HepG2 (cell line): ENCODE data around the gene SPRR2G. TPM values are rescaled to one million over a fixed set of nuclear protein-coding genes. Genes with fewer than 3 reads are reported as not detected.

ENCODE experiments used
- ATAC-seq: fragments of 200-7000 bp; cut with Tn5 transposase; 3 replicates; pipeline ENCODE4 v1.9.1; 2020; ENCODE audit warnings: mild to moderate bottlenecking, moderate library complexity
- Bru-seq: library from RNA; stranded (reverse); fragments of 400-500 nt; gene quantifications from one replicate; lab custom pipeline; 2021; lab: Mats Ljungman, UMichigan
- BruChase-seq, 2 experiments: library from RNA; stranded (reverse); fragments of 400-500 nt; gene quantifications; one replicate each; lab custom pipeline; 2021; lab: Mats Ljungman, UMichigan
- BruUV-seq: library from RNA; stranded (reverse); fragments of 400-500 nt; replicated peaks from 2 replicates; lab custom pipeline; 2021; lab: Mats Ljungman, UMichigan
- CTCF ChIA-PET: fragments of 300-600 bp; formaldehyde crosslinking; extraction: SDS; loops from one replicate; lab custom pipeline; 2021; ENCODE audit warnings: low total read pairs, inconsistent platforms, low intra/inter-chr PET ratio; lab: Yijun Ruan, JAX
- POLR2A ChIA-PET: fragments of 350-600 bp; sonication (Branson Sonifier 250); formaldehyde crosslinking; loops from one replicate; lab custom pipeline; 2020; ENCODE audit warnings: antibody characterized with exemption, inconsistent platforms; lab: Yijun Ruan, JAX
- DNase-seq: peaks from one replicate; pipeline ENCODE4 v3.0.0-alpha.2; 2015; ENCODE audit warnings: low spot score
- FAIRE-seq: peaks from 3 replicates; lab custom pipeline; 2011; peaks lifted over from hg19 to GRCh38; lab: Jason Lieb, UNC
- H2AFZ ChIP-seq: one replicate; pipeline ENCODE4 v1.6.1; 2011; ENCODE audit warnings: low read length, inconsistent platforms
- H3K27ac ChIP-seq: fragments of 300-600 bp; 3 replicates; pipeline ENCODE4 v1.8.0; 2011; ENCODE audit warnings: mixed run types, mild to moderate bottlenecking, mixed read lengths, low read length, inconsistent platforms; ENCODE audit not compliant: insufficient read depth; ENCODE audit errors: extremely low read length
- H3K27me3 ChIP-seq, 2 experiments: fragments of 200-600 bp in 1 of 2; 2 replicates in 1 of 2; 3 replicates in 1 of 2; pipeline versions ENCODE4 v1.6.0 to v1.8.0; 2011; ENCODE audit warnings: low read length in 2 of 2, mild to moderate bottlenecking in 2 of 2, moderate library complexity in 2 of 2, inconsistent platforms in 1 of 2; ENCODE audit not compliant: insufficient read depth in 2 of 2, control insufficient read depth in 1 of 2
- H3K36me3 ChIP-seq, 2 experiments: fragments of 200-600 bp in 1 of 2; replicated peaks in 1 of 2; 2 replicates in 1 of 2; 3 replicates in 1 of 2; pipeline versions ENCODE4 v1.5.1 to v1.8.0; 2011; ENCODE audit warnings: low read length in 2 of 2, inconsistent platforms in 1 of 2; ENCODE audit not compliant: insufficient read depth in 2 of 2, control insufficient read depth in 1 of 2
- H3K4me1 ChIP-seq: 2 replicates; pipeline ENCODE4 v1.5.1; 2012; ENCODE audit warnings: low read length, inconsistent platforms; ENCODE audit not compliant: insufficient read depth
- H3K4me2 ChIP-seq: 2 replicates; pipeline ENCODE4 v1.6.0; 2011; ENCODE audit warnings: low read depth, low read length, inconsistent platforms
- H3K4me3 ChIP-seq, 3 experiments: fragments of 200-600 bp in 1 of 3; sonication (generic), shearing (Covaris generic) in 1 of 3; replicated peaks in 1 of 3; 2 replicates each; pipeline ENCODE4 v1.5.1; 2011 to 2016; ENCODE audit warnings: low read length in 3 of 3, inconsistent platforms in 2 of 3, low read depth in 2 of 3, mild to moderate bottlenecking in 2 of 3, control low read depth in 1 of 3, mixed read lengths in 1 of 3; ENCODE audit not compliant: insufficient read depth in 1 of 3
- H3K79me2 ChIP-seq: one replicate; pipeline ENCODE4 v1.6.1; 2011; ENCODE audit warnings: low read length, inconsistent platforms; ENCODE audit not compliant: insufficient read depth
- H3K9ac ChIP-seq: 2 replicates; pipeline ENCODE4 v1.6.0; 2011; ENCODE audit warnings: mild to moderate bottlenecking, low read depth, low read length, inconsistent platforms; ENCODE audit not compliant: insufficient read depth
- H3K9me3 ChIP-seq: 2 replicates; pipeline ENCODE4 v1.5.1; 2012; ENCODE audit warnings: mild to moderate bottlenecking, low read length
- H4K20me1 ChIP-seq: 2 replicates; pipeline ENCODE4 v1.6.0; 2011; ENCODE audit warnings: inconsistent platforms, mild to moderate bottlenecking, low read length, moderate library complexity; ENCODE audit not compliant: insufficient read depth
- AKAP8 ChIP-seq: sonication (generic); formaldehyde crosslinking; IDR thresholded peaks from 2 replicates; pipeline ENCODE4 v1.5.1; 2020; ENCODE audit warnings: mild to moderate bottlenecking, missing genetic modification reagents
- FOXK1 ChIP-seq: sonication (generic); formaldehyde crosslinking; IDR thresholded peaks from 2 replicates; pipeline ENCODE4 v1.4.0; 2020; ENCODE audit warnings: low read depth, missing genetic modification reagents, borderline replicate concordance
- HIVEP1 ChIP-seq: sonication (generic); formaldehyde crosslinking; IDR thresholded peaks from 2 replicates; pipeline ENCODE4 v1.4.0; 2020; ENCODE audit warnings: mild to moderate bottlenecking, missing genetic modification reagents
- HNRNPL ChIP-seq: fragments of 200-400 bp; formaldehyde crosslinking; IDR thresholded peaks from 2 replicates; pipeline ENCODE4 v1.6.1; 2017; ENCODE audit warnings: mild to moderate bottlenecking, low read depth, low read length
- LBX2 ChIP-seq: sonication (generic); formaldehyde crosslinking; IDR thresholded peaks from 2 replicates; pipeline ENCODE4 v1.5.0; 2020; ENCODE audit warnings: missing genetic modification reagents, mild to moderate bottlenecking, borderline replicate concordance
- NCOA2 ChIP-seq: sonication (generic); formaldehyde crosslinking; IDR thresholded peaks from 2 replicates; pipeline ENCODE4 v1.8.0; 2022; ENCODE audit warnings: inconsistent platforms
- NCOA5 ChIP-seq: sonication (generic); formaldehyde crosslinking; IDR thresholded peaks from 2 replicates; pipeline ENCODE4 v1.4.0; 2020; ENCODE audit warnings: missing genetic modification reagents
- RBFOX2 ChIP-seq: fragments of 200-400 bp; formaldehyde crosslinking; IDR thresholded peaks from 2 replicates; pipeline ENCODE4 v1.6.1; 2017; ENCODE audit warnings: low read depth, mild to moderate bottlenecking, low read length
- REXO4 ChIP-seq: sonication (generic); formaldehyde crosslinking; IDR thresholded peaks from 2 replicates; pipeline ENCODE4 v1.8.0; 2022; ENCODE audit warnings: missing genetic modification reagents, mild to moderate bottlenecking, borderline replicate concordance
- SCMH1 ChIP-seq: sonication (generic); formaldehyde crosslinking; IDR thresholded peaks from 2 replicates; pipeline ENCODE4 v1.9.0; 2021; ENCODE audit warnings: missing genetic modification reagents, mild to moderate bottlenecking, borderline replicate concordance
- SMYD3 ChIP-seq: sonication (generic); formaldehyde crosslinking; IDR thresholded peaks from 2 replicates; pipeline ENCODE4 v1.8.1; 2023; ENCODE audit warnings: mild to moderate bottlenecking, missing genetic modification reagents
- SP2 ChIP-seq: sonication (generic); formaldehyde crosslinking; IDR thresholded peaks from 2 replicates; pipeline ENCODE4 v1.5.1; 2020; ENCODE audit warnings: mild to moderate bottlenecking, missing genetic modification reagents
- ZC3H4 ChIP-seq: sonication (generic); formaldehyde crosslinking; IDR thresholded peaks from 2 replicates; pipeline ENCODE4 v1.4.0; 2020; ENCODE audit warnings: missing genetic modification reagents, borderline replicate concordance
- ZFP36L2 ChIP-seq: sonication (generic); formaldehyde crosslinking; IDR thresholded peaks from 2 replicates; pipeline ENCODE4 v1.4.0; 2020; ENCODE audit warnings: missing genetic modification reagents
- ZFP91 ChIP-seq: sonication (generic); formaldehyde crosslinking; IDR thresholded peaks from 2 replicates; pipeline ENCODE4 v1.9.0; 2022; ENCODE audit warnings: missing genetic modification reagents, mild to moderate bottlenecking, borderline replicate concordance
- ZNF232 ChIP-seq: sonication (generic); formaldehyde crosslinking; IDR thresholded peaks from 2 replicates; pipeline ENCODE4 v1.4.0; 2020; ENCODE audit warnings: missing genetic modification reagents, borderline replicate concordance
- ZNF468 ChIP-seq: sonication (generic); formaldehyde crosslinking; IDR thresholded peaks from 2 replicates; pipeline ENCODE4 v1.8.0; 2022; ENCODE audit warnings: mild to moderate bottlenecking, moderate library complexity, missing genetic modification reagents
- ZNF567 ChIP-seq: sonication (generic); formaldehyde crosslinking; IDR thresholded peaks from 2 replicates; pipeline ENCODE4 v1.8.1; 2023; ENCODE audit warnings: mild to moderate bottlenecking, missing genetic modification reagents, borderline replicate concordance
- ZNF75D ChIP-seq: sonication (generic); formaldehyde crosslinking; IDR thresholded peaks from 2 replicates; pipeline ENCODE4 v1.8.1; 2023; ENCODE audit warnings: missing genetic modification reagents, mild to moderate bottlenecking, borderline replicate concordance
- WGBS: methylation state at CpG from one replicate; pipeline ENCODE4 v1.1.6; 2017; ENCODE audit warnings: low lambda C conversion rate; 5-methylcytosine and 5-hydroxymethylcytosine counted together
- in situ Hi-C: cut with HindIII; loops from 2 replicates; pipeline ENCODE4 v1.10.0; 2017; ENCODE audit warnings: low pct_unique_long_range_greater_than_20kb; ENCODE audit not compliant: extremely low pct_ligation_motif_present
- intact Hi-C: fragments of 100-400 bp; cut with micrococcal nuclease; formaldehyde crosslinking; loops from one replicate; pipeline ENCODE4 v1.10.0; 2022; ENCODE audit not compliant: unreplicated experiment
- long read RNA-seq, 2 experiments: library from RNA in 1 of 2; library from polyadenylated mRNA in 1 of 2; stranded (forward) in 1 of 2; unstranded in 1 of 2; transcript quantifications; one replicate each; pipeline ENCODE4 v2.0.0, GENCODE V29; 2019 to 2022
- polyA minus RNA-seq, 3 experiments: library from RNA; depleted of rRNA, polyadenylated mRNA; stranded (reverse); fragments of >200 nt; gene quantifications; 2 replicates each; pipeline ENCODE4 v1.2.3, GENCODE V29; 2011; ENCODE audit warnings: low replicate concordance in 1 of 3
- polyA plus RNA-seq, 8 experiments: library from polyadenylated mRNA; depleted of rRNA in 3 of 8; stranded (reverse) in 7 of 8; unstranded in 1 of 8; fragments of >200 nt; fragmentation: Illumina TruSeq in 4 of 8; extraction: Trizol in 4 of 8; gene quantifications; 2 replicates each; pipeline versions ENCODE4 v1.2.1 to v1.2.3, GENCODE V29; 2011 to 2016; ENCODE audit warnings: low read depth in 4 of 8, missing spikeins in 1 of 8, mixed read lengths in 1 of 8; ENCODE audit not compliant: insufficient read depth in 1 of 8
- total RNA-seq, 5 experiments: library from RNA; depleted of rRNA; stranded (reverse); fragments of >200 nt; fragmentation: Illumina TruSeq; extraction: Trizol; gene quantifications; 2 replicates each; pipeline ENCODE4 v1.2.3, GENCODE V29; 2016; ENCODE audit warnings: low read depth in 1 of 5

The SPRR2G gene
- not detected in 2 replicates for total RNA-seq (2016; rRNA removed; fragmentation: Illumina TruSeq; extraction: Trizol)
- not detected in 2 replicates for total RNA-seq (2016; cell fraction: cytosol; rRNA removed; fragmentation: Illumina TruSeq; extraction: Trizol; ENCODE audit: low read depth)
- not detected in 2 replicates for total RNA-seq (2016; cell fraction: insoluble cytoplasmic fraction; rRNA removed; fragmentation: Illumina TruSeq; extraction: Trizol)
- total RNA-seq (2016; cell fraction: membrane; rRNA removed; fragmentation: Illumina TruSeq; extraction: Trizol): not detected in 2 replicates
- total RNA-seq (2016; cell fraction: nucleus; rRNA removed; fragmentation: Illumina TruSeq; extraction: Trizol): not detected in 2 replicates
- polyA plus RNA-seq (2011; rRNA removed): not detected in 2 replicates
- polyA plus RNA-seq (2011; cell fraction: cytosol; rRNA removed): not detected in 2 replicates
- polyA plus RNA-seq (2011; cell fraction: nucleus; rRNA removed): not detected in 2 replicates
- not detected in 2 replicates for polyA plus RNA-seq (2012)
- polyA plus RNA-seq (2016; cell fraction: cytosol; fragmentation: Illumina TruSeq; extraction: Trizol; ENCODE audit: low read depth): not detected in 2 replicates
- not detected in 2 replicates for polyA plus RNA-seq (2016; cell fraction: insoluble cytoplasmic fraction; fragmentation: Illumina TruSeq; extraction: Trizol; ENCODE audit: low read depth)
- polyA plus RNA-seq (2016; cell fraction: membrane; fragmentation: Illumina TruSeq; extraction: Trizol; ENCODE audit: low read depth): not detected in 2 replicates
- not detected in 2 replicates for polyA plus RNA-seq (2016; cell fraction: nucleus; fragmentation: Illumina TruSeq; extraction: Trizol; ENCODE audit: insufficient read depth, low read depth)
- not detected in 2 replicates for polyA minus RNA-seq (2011; rRNA and poly(A)+ RNA removed; ENCODE audit: low replicate concordance)
- polyA minus RNA-seq (2011; cell fraction: cytosol; rRNA and poly(A)+ RNA removed): not detected in 2 replicates
- polyA minus RNA-seq (2011; cell fraction: nucleus; rRNA and poly(A)+ RNA removed): not detected in 2 replicates
- Bru-seq, nascent RNA: not detected
- BruChase-seq, experiment 1, labeled RNA remaining after a 6-hour chase: not detected
- BruChase-seq, experiment 2, labeled RNA remaining after a 2-hour chase: not detected
- long read RNA-seq, experiment 1: 0 reads
- long read RNA-seq, experiment 2: 0 reads

GRCh38 chr1:153150846-153151245 lies at the start of gene SPRR2G:
SPRR2G (minus strand) TSS chr1:153150890; CDS start chr1:153150110, 780 bp downstream.
- H3K27me3 ChIP-seq: no peaks in the 10 kb centered on the region
- in situ Hi-C loops: no loop called here
- BruUV-seq: no TSS peak
- 0% methylated on average over 1 of the region's 1 CpG for WGBS
- POLR2A ChIA-PET: no interaction called here
- H3K9me3 ChIP-seq: no peaks in the 10 kb centered on the region
- ATAC-seq: no peak
- H3K4me2 ChIP-seq: no peak within 1 kb of the TSS
- no peak within 1 kb of the TSS for H3K9ac ChIP-seq
- H2AFZ ChIP-seq: no peak within 1 kb of the TSS
- CTCF ChIA-PET: no interaction called here
- H3K27ac ChIP-seq: no peak within 1 kb of the TSS
- no peaks in the 10 kb centered on the region for H3K36me3 ChIP-seq
- H3K4me3 ChIP-seq: no peak within 1 kb of the TSS
- no peaks in the 10 kb centered on the region for H4K20me1 ChIP-seq
- TF ChIP-seq SP2 (no peak), ZFP36L2 (no peak), ZNF232 (CRISPR knock-in tag) (no peak), NCOA5 (CRISPR knock-in tag) (no peak), ZNF468 (no peak), SCMH1 (CRISPR knock-in tag) (no peak), LBX2 (CRISPR knock-in tag) (no peak), ZNF75D (no peak), NCOA2 (CRISPR knock-in tag) (no peak), SMYD3 (CRISPR knock-in tag) (no peak), AKAP8 (CRISPR knock-in tag) (no peak), ZC3H4 (CRISPR knock-in tag) (no peak), ZNF567 (CRISPR knock-in tag) (no peak), RBFOX2 (no peak), HIVEP1 (CRISPR knock-in tag) (no peak), HNRNPL (no peak), ZFP91 (CRISPR knock-in tag) (no peak), FOXK1 (no peak), REXO4 (CRISPR knock-in tag) (no peak)
- no peaks in the 10 kb centered on the region for H3K4me1 ChIP-seq
- DNase-seq: no peak
- FAIRE-seq: no peak
- no peaks in the 10 kb centered on the region for H3K79me2 ChIP-seq
- intact Hi-C loops: no loop called here
